Upper lobe of left lung (tissue), 4 donors: ENCODE data around the gene CTNNA1.

Experiments
- POLR2A ChIP-seq, 4 donors: fragments of 450-650 bp; IDR thresholded peaks; one replicate each; pipeline ENCODE4 v1.5.1; 2016 to 2017; ENCODE audit warnings: antibody characterized with exemption in 4 of 4, mild to moderate bottlenecking in 2 of 4
- POLR2AphosphoS5 ChIP-seq, 2 donors: sonication (generic); formaldehyde crosslinking; IDR thresholded peaks; one replicate each; pipeline ENCODE4 v1.5.1; 2017; ENCODE audit warnings: antibody characterized with exemption in 2 of 2
- TF ChIP-seq, protein P1 (sequence below), 6 experiments: fragments of 450-650 bp in 4 of 6; fragments of 200-600 bp in 2 of 6; sonication (generic) in 2 of 6; IDR thresholded peaks; one replicate each; pipeline ENCODE4 v1.5.1; 2016 to 2019; ENCODE audit warnings: antibody characterized with exemption in 6 of 6

GRCh38 chr5:138708791-138709190 is 44.4 kb upstream of the CTNNA1 start:
- TF ChIP-seq POLR2A (IDR thresholded peaks at IDR 0.05) (no peak), POLR2AphosphoS5 (IDR thresholded peaks at IDR 0.05) (no peak)
- TF ChIP-seq, protein P1, sequence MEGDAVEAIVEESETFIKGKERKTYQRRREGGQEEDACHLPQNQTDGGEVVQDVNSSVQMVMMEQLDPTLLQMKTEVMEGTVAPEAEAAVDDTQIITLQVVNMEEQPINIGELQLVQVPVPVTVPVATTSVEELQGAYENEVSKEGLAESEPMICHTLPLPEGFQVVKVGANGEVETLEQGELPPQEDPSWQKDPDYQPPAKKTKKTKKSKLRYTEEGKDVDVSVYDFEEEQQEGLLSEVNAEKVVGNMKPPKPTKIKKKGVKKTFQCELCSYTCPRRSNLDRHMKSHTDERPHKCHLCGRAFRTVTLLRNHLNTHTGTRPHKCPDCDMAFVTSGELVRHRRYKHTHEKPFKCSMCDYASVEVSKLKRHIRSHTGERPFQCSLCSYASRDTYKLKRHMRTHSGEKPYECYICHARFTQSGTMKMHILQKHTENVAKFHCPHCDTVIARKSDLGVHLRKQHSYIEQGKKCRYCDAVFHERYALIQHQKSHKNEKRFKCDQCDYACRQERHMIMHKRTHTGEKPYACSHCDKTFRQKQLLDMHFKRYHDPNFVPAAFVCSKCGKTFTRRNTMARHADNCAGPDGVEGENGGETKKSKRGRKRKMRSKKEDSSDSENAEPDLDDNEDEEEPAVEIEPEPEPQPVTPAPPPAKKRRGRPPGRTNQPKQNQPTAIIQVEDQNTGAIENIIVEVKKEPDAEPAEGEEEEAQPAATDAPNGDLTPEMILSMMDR (IDR thresholded peaks at IDR 0.05) = no peak
